ENCODE data around the gene NPAS3. TPM values are rescaled to one million over a fixed set of nuclear protein-coding genes. Genes with fewer than 3 reads are reported as not detected.

NPAS3 gene
- total and polyA plus RNA-seq, 4 donors = 0.07 to 0.09 (median 0.08) TPM; not detected in 1

- Histone ChIP-seq H3K9ac (ENCODE audit: low read depth in 1 of 2, low read length in 2 of 2) (no peak overlapping the region), H3K36me3 (ENCODE audit: control insufficient read depth in 4 of 4, insufficient read depth in 3 of 4, low read depth in 1 of 4, low read length in 3 of 4) (no peaks in the 10 kb centered on the region), H3K4me1 (ENCODE audit: control insufficient read depth in 4 of 4, insufficient read depth in 4 of 4, low read length in 3 of 4) (no peaks in the 10 kb centered on the region), H3K4me3 (ENCODE audit: low read depth in 1 of 3, low read length in 3 of 3) (no peak overlapping the region), H3K9me3 (ENCODE audit: control insufficient read depth in 4 of 4, low read length in 3 of 4) (no peaks in the 10 kb centered on the region), H3K27me3 (ENCODE audit: control insufficient read depth in 4 of 4, insufficient read depth in 4 of 4, low read length in 3 of 4) (no peaks in the 10 kb centered on the region), H3K27ac (ENCODE audit: low read depth in 1 of 2, low read length in 2 of 2) (no peak overlapping the region)
- TF ChIP-seq REST (IDR thresholded peaks at IDR 0.05) (no peak), ATF3 (IDR thresholded peaks at IDR 0.05) (no peak), FOXA2 (IDR thresholded peaks at IDR 0.05) (no peak), GABPA (IDR thresholded peaks at IDR 0.05 in 1 of 2, conservative IDR thresholded peaks at IDR 0.05 in 1 of 2) (no peak), TAF1 (conservative IDR thresholded peaks at IDR 0.05) (no peak), MAX (IDR thresholded peaks at IDR 0.05) (no peak), SP1 (IDR thresholded peaks at IDR 0.05) (no peak), EGR1 (IDR thresholded peaks at IDR 0.05; ENCODE audit: low read depth in 2 of 2) (no peak), NR2F2 (IDR thresholded peaks at IDR 0.05) (no peak)
- 84% methylated on average over 3 of the region's 3 CpGs for WGBS
- DNase-seq (ENCODE audit: low spot score) = no peak
Observed at GRCh38 chr14:32996343-32996742, 57.7 kb downstream of the NPAS3 start.

GRCh38 chr14:32998433-32998832 lies 59.8 kb downstream of the NPAS3 start:
- Histone ChIP-seq H3K9me3 (ENCODE audit: control insufficient read depth in 4 of 4, low read length in 3 of 4) (no peaks in the 10 kb centered on the region), H3K9ac (ENCODE audit: low read depth in 1 of 2, low read length in 2 of 2) (no peak overlapping the region), H3K4me3 (ENCODE audit: low read depth in 1 of 3, low read length in 3 of 3) (no peak overlapping the region), H3K27ac (ENCODE audit: low read depth in 1 of 2, low read length in 2 of 2) (no peak overlapping the region), H3K27me3 (ENCODE audit: control insufficient read depth in 4 of 4, insufficient read depth in 4 of 4, low read length in 3 of 4) (no peaks in the 10 kb centered on the region), H3K36me3 (ENCODE audit: control insufficient read depth in 4 of 4, insufficient read depth in 3 of 4, low read depth in 1 of 4, low read length in 3 of 4) (no peaks in the 10 kb centered on the region), H3K4me1 (ENCODE audit: control insufficient read depth in 4 of 4, insufficient read depth in 4 of 4, low read length in 3 of 4) (no peaks in the 10 kb centered on the region)
- peak; percentile 57 for TF ChIP-seq CTCF (IDR thresholded peaks at IDR 0.05; ENCODE audit: low read depth, low read length, missing input control)
- TF ChIP-seq RAD21 (IDR thresholded peaks at IDR 0.05) = peak; percentile 67 to 74
- TF ChIP-seq HNF4A (conservative IDR thresholded peaks at IDR 0.05) = no peak
- DNase-seq (ENCODE audit: low spot score) = no peak

- H3K9ac ChIP-seq (ENCODE audit: low read depth in 1 of 2, low read length in 2 of 2) = no peak overlapping the region
- H3K9me3 ChIP-seq (ENCODE audit: control insufficient read depth in 4 of 4, low read length in 3 of 4) = no peaks in the 10 kb centered on the region
- no peak for DNase-seq (ENCODE audit: low spot score)
- no peaks in the 10 kb centered on the region for H3K36me3 ChIP-seq (ENCODE audit: control insufficient read depth in 4 of 4, insufficient read depth in 3 of 4, low read depth in 1 of 4, low read length in 3 of 4)
- no peak overlapping the region for H3K27ac ChIP-seq (ENCODE audit: low read depth in 1 of 2, low read length in 2 of 2)
- no peaks in the 10 kb centered on the region for H3K4me1 ChIP-seq (ENCODE audit: control insufficient read depth in 4 of 4, insufficient read depth in 4 of 4, low read length in 3 of 4)
- H3K4me3 ChIP-seq (ENCODE audit: low read depth in 1 of 3, low read length in 3 of 3) = no peak overlapping the region
- WGBS = 89% methylated on average over 3 of the region's 3 CpGs
- H3K27me3 ChIP-seq (ENCODE audit: control insufficient read depth in 4 of 4, insufficient read depth in 4 of 4, low read length in 3 of 4) = no peaks in the 10 kb centered on the region
- TF ChIP-seq HNF4A (conservative IDR thresholded peaks at IDR 0.05) = no peak
- TF ChIP-seq YY1 (IDR thresholded peaks at IDR 0.05) = no peak
- TF ChIP-seq GABPA (IDR thresholded peaks at IDR 0.05 in 1 of 2, conservative IDR thresholded peaks at IDR 0.05 in 1 of 2) = no peak
- TF ChIP-seq CTCF (IDR thresholded peaks at IDR 0.05; ENCODE audit: low read depth, low read length, missing input control) = no peak
- no peak for TF ChIP-seq REST (IDR thresholded peaks at IDR 0.05)
- TF ChIP-seq FOXA1 (IDR thresholded peaks at IDR 0.05) = no peak
- no peak for TF ChIP-seq NR2F2 (IDR thresholded peaks at IDR 0.05)
- TF ChIP-seq EGR1 (IDR thresholded peaks at IDR 0.05; ENCODE audit: low read depth in 2 of 2) = no peak
- no peak for TF ChIP-seq TAF1 (conservative IDR thresholded peaks at IDR 0.05)
- TF ChIP-seq HNF4G (IDR thresholded peaks at IDR 0.05) = no peak
Observed at GRCh38 chr14:33009673-33010072, 71.0 kb downstream of the NPAS3 start.

All from liver (tissue), 9 donors.